CD4-positive, alpha-beta T cell treated with Interleukin-17A for 1 hour (primary cell): ENCODE measurements around the gene WDR5B.
A peak's percentile ranks its signal among the peaks of the same experiment; 100 is the strongest.
"Not testable (repeated sequence)": the region's sequence is repeated elsewhere in the genome, so short reads cannot be mapped to it uniquely, and the experiment has no call there.

Experiments used
- DNase-seq: peaks from one replicate; pipeline ENCODE4 v3.0.0-alpha.2; 2020

WDR5B gene

DNA sequence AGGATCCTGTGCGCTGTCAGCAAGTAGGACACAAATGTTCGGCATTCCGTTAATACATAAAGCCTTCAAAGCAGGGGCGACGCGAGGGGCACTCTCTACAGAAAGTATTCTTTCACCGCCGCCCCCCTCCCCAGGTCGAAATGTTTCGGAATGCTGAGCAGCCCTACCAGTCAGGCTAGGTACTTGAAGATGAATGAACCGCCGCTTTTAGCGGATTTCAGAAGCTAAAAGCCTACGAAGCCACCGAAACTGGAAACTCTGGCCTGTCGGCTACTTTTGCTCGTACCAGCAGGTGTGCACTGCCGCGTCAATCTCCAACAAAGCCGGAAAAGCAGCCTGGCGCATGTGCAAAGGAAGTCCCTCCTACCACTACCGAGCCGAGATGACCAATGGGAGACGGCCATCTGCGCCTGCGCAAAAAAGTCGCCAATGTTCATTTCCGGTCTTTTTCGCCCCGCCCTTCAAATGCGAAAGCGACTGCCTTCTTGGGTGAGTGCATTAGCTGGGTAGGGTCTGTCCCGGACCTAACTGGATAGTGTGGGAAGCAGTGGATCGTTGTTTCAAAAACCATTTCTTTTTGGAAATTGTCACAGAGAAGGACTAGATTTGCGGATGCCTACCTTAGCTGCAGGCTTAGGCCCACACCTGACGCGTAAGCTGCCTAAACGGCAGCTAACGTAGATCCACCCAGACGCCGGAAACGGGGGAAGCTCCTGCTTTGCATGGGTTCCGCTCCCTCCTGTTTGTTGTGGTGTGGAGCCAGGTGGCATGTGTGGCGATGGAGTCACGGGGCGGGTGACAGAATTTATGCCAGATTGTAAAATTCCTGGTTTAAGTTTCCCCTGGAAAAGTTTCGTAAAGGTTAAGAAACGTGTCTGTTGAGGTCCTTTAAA is at the start of gene WDR5B:
Gene WDR5B (minus strand): TSS at position 301 of the 893 bp plus-strand sequence. CDS start 534 bp downstream, outside the sequence.
- peak; percentile 98 for DNase-seq

DNA sequence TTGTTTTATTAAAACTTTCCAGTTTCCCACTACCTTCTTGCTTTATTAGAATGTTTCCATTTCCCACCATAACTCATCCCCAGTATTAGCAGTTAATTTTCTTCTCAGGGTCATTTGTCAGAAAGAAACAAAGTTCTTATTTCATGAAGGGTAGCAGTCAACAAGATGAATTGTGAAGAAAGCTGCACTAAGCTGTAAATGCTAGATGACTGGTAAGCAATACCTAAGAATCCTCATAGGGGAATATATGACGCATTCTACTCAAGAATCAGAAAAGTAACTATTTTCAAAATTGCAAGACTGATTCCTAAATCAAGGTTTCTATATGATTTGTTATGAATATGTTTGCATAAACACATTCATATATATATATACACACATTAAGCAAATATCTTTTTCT is 48.8 kb upstream of the WDR5B start:
- DNase-seq = no peak

GRCh38 chr3:122462406-122462805 is 46.5 kb upstream of the WDR5B start:
- no peak for DNase-seq

DNA sequence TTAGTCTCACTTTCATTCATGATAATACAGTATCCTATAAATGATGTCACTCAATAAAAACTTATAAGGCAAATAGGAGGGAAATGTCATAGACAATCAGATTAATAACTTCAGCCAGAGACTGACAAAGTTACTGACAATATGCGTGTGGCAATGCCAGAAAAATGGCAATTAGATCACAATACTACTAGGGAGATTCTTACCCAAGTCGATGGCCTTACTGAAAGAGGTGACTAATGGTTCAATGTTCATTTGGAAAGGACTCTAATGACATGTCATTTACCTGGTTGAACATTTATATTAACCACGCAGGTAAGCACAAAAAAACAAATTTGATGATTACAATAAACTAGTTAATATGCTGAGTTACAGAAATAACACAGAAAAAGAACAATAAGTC is 45.9 kb upstream of the WDR5B start:
- no peak for DNase-seq

DNA sequence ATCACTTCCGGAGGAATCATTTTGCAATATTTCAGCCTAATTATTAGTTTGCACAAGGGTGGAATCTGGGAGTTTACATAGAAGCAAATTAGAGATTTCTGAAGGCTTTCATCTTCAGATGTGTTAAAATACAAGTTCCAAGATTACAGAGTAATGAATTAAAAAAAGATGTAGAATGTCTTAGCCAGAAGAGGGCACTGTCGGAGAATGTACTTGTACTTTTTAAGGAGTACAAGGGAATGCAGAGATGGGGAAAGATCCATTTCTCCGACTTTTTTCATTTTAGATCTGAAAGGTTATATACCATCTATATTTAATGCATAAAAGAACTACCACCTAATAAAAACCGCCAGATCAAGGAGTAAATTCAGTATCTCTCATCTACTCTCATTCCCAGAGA is 43.1 kb upstream of the WDR5B start:
- peak; percentile 15 for DNase-seq

DNA sequence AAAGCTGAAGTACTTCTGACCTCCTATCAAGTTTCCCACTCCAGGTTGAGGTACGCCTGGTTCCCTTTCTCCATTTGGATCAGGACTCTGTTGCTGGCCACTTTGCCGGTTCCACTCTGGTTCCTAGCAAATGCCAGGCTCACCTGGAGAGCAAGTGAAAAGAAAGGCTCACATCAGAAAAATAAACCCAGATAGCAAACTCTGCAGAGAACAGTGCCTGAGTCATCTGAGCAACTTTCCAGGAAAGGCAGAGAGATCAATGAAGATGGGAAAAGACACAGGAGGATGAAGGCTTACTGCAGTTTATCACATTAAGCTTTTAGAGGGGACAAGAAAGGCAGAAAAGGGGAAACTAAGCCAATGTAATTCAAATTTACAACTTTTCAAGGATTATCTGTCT is 41.8 kb upstream of the WDR5B start:
- DNase-seq = no peak

GRCh38 chr3:122456074-122456473 is 40.2 kb upstream of the WDR5B start:
- DNase-seq = no peak

DNA sequence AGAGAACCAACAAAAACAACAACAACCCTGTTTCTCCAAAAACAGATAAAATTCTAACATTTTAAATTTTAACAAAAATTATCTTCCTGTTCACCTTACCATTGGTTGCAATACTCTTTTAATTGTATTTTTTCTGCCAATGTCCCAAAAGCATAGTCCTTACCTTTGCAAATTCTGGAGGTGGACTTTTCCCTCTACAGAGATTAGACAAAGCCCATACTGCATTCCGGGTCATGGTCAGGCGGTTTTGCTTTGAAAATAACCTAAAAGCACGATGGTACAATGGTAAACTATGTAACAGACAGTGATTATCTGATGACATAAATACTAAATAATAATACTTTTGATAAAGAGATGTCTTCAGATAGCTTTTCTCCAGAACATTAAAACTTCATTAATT is 35.5 kb upstream of the WDR5B start:
- no peak for DNase-seq

GRCh38 chr3:122448218-122448617 is 32.4 kb upstream of the WDR5B start:
- not testable (repeated sequence) for DNase-seq

GRCh38 chr3:122444491-122444887 is 28.6 kb upstream of the WDR5B start:
- DNase-seq = not testable (repeated sequence)

- not testable (repeated sequence) for DNase-seq
Observed at GRCh38 chr3:122443762-122444490, 28.1 kb upstream of the WDR5B start.

- no peak for DNase-seq
Observed at GRCh38 chr3:122443090-122443489, 27.2 kb upstream of the WDR5B start.

- no peak for DNase-seq
Observed at GRCh38 chr3:122435950-122436349, 20.1 kb upstream of the WDR5B start.

GRCh38 chr3:122430371-122430770 is 14.5 kb upstream of the WDR5B start:
- no peak for DNase-seq

DNA sequence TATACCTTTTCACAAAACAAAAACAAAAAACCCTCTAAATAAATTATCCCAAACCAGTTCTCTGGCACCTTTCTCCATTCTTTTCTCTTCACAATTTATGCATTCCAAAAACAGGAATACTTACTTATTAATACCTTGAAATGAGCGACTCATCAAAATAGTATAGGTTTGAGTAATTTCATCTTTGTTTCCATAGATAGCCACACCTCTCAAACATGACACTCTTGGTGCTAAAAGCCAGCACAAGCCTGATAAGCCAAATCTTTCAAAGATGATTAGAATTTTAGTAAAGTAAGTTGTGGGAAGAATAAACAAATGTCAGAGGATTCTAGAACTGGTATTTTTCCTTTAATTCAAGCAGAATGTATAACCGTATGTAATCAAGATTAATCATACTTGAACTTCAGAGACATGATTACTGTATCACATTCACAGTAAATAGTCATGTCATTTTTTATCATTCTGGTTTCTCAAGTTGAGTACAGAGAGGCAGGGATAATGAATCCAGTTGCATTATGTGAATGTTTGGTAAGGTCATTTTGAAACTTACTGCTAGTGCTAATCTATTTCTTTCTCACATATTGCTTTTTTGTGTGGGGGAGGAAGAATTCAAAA is 12.1 kb upstream of the WDR5B start:
- DNase-seq = no peak

GRCh38 chr3:122421836-122422235 is 6.0 kb upstream of the WDR5B start:
- no peak for DNase-seq

DNA sequence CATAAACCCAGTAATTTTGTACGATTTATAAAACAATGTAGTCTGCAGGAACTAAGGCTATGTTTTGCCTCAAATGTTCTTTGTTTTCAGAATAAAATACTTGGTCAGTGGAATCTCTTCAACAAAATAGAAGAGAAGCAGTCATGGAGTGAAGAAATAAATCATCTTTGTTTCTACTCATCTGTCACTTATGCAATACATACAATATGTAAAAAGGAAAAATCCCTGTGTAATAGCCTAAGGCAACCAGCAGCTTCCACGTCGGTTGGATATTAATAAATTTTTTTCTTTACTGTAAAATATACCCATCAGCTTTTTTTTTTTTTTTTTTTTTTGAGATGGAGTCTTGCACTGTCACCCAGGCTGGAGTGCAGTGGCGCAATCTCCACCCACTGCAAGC is 5.2 kb upstream of the WDR5B start:
- no peak for DNase-seq

- peak; percentile 4 for DNase-seq
Observed at GRCh38 chr3:122416966-122417365, 1.1 kb upstream of the WDR5B start.

DNA sequence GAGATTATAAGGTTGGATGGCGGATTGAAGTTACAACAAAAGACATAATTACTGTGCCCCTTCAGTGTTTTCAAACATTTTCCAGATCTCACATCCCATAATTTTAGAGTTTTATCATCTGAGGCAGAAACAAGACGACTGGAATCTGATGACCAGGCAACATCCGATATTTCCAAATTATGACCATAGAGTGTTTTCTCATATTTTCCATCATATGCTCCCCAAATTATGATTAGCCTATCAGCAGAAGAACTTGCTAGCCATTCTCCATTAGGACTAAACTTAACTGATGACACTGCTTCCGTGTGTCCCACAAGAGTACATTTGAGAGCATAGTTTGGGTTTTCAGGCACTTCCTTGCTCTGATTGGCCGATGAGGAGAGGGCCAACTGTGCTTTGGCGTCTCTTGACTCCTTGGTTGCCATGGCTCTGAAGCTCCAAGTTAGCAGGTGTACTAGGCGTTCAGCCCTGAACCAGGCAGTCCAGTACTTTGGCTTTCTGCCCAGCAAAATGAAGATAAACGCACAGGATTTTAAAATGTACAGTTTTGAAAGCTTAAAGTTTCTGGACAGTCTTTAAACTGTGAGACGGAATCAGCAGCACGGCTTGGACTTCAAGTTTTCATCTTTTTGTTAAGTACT is 638 bp downstream of the WDR5B start:
- peak; percentile 73 for DNase-seq

GRCh38 chr3:122414391-122414790 is 1.5 kb downstream of the WDR5B start:
- no peak for DNase-seq

DNA sequence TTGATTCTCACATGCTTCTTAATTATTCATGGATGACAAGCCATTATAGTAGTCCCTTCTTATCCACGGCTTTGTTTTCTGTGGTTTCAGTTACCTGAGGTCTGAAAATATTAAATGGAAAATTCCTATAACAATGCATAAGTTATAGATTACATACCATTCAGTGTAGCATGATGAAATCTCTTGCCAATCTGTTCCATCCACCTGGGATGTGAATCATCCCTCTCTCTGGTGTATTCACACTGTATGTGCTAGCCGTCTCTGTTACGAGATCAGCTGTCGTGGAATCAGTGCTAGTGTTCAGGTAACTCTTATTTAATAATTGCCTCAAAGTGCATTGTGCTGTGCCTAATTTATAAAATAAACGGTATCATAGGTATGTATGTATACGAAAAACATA is 5.2 kb downstream of the WDR5B start:
- DNase-seq = no peak

DNA sequence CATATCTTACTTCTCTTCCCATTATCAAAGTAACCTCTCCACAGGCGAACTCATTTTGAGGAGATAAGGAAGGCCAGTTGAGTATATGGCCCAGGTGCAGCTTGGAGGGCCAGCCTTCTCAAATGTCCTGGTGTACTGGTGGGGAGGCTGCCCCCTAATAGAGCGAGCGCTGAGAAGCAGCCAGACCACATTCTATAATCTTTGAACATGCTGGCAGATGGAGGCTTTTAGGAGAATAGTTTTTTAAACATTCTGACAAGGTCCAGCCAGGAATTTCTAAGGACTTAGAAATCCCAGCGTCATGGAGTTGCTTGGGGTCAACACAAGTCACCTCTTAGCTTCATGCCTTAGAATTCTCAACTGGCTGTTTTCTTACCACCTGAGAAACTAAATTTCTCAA is 5.8 kb downstream of the WDR5B start:
- no peak for DNase-seq

- no peak for DNase-seq
Observed at GRCh38 chr3:122409446-122409845, 6.4 kb downstream of the WDR5B start.
